H1 (cell line): Measurements from ENCODE around the gene RILP.

Source experiments
- CHD2 ChIP-seq: IDR thresholded peaks from 2 replicates; pipeline ENCODE4 v1.6.1; 2012; ENCODE audit warnings: low read length, improper control_type of control experiment
- CTCF ChIP-seq, 3 experiments: IDR thresholded peaks; 1 replicate in 2 of 3; 2 replicates in 1 of 3; pipeline versions ENCODE4 v1.5.1 to v1.6.1; 2011; ENCODE audit warnings: low read length in 3 of 3, mild to moderate bottlenecking in 3 of 3, inconsistent platforms in 2 of 3, low read depth in 1 of 3, moderate library complexity in 1 of 3; ENCODE audit not compliant: insufficient read depth in 1 of 3; ENCODE audit errors: control extremely low read depth in 1 of 3
- E2F6 ChIP-seq: IDR thresholded peaks from 2 replicates; pipeline ENCODE4 v1.6.1; 2012; ENCODE audit warnings: inconsistent platforms
- GTF2F1 ChIP-seq: IDR thresholded peaks from 2 replicates; pipeline ENCODE4 v1.6.1; 2012; ENCODE audit warnings: low read depth, low read length, improper control_type of control experiment, borderline replicate concordance
- POLR2A ChIP-seq, 2 experiments: IDR thresholded peaks; 1 replicate in 1 of 2; 2 replicates in 1 of 2; pipeline ENCODE4 v1.6.1; 2011; ENCODE audit warnings: low read depth in 2 of 2, low read length in 2 of 2, mild to moderate bottlenecking in 2 of 2; ENCODE audit errors: control extremely low read depth in 1 of 2
- POLR2AphosphoS5 ChIP-seq: IDR thresholded peaks from 2 replicates; pipeline ENCODE4 v1.6.1; 2011; ENCODE audit warnings: low read depth, low read length
- RAD21 ChIP-seq, 2 experiments: IDR thresholded peaks in 1 of 2; conservative IDR thresholded peaks in 1 of 2; 2 replicates each; pipeline ENCODE4 v1.6.1; 2011; ENCODE audit warnings: low read depth in 2 of 2, low read length in 2 of 2, improper control_type of control experiment in 1 of 2, inconsistent platforms in 1 of 2, mild to moderate bottlenecking in 1 of 2, moderate library complexity in 1 of 2
- SIN3A ChIP-seq, 2 experiments: IDR thresholded peaks in 1 of 2; conservative IDR thresholded peaks in 1 of 2; 2 replicates each; pipeline ENCODE4 v1.6.1; 2011 to 2012; ENCODE audit warnings: low read length in 2 of 2, improper control_type of control experiment in 1 of 2, low read depth in 1 of 2, mild to moderate bottlenecking in 1 of 2
- TBP ChIP-seq: IDR thresholded peaks from 2 replicates; pipeline ENCODE4 v1.6.1; 2011; ENCODE audit warnings: low read depth, low read length, improper control_type of control experiment
- TCF12 ChIP-seq: IDR thresholded peaks from 2 replicates; pipeline ENCODE4 v1.6.1; 2011; ENCODE audit warnings: low read depth, mild to moderate bottlenecking, low read length

- TF ChIP-seq RAD21 (IDR thresholded peaks at IDR 0.05 in 1 of 2, conservative IDR thresholded peaks at IDR 0.05 in 1 of 2; ENCODE audit: low read depth in 2 of 2, low read length in 2 of 2), result no peak
- no peak for TF ChIP-seq SIN3A (conservative IDR thresholded peaks at IDR 0.05 in 1 of 2, IDR thresholded peaks at IDR 0.05 in 1 of 2; ENCODE audit: low read depth in 1 of 2, low read length in 2 of 2)
- TF ChIP-seq GTF2F1, result no peak
- no peak for TF ChIP-seq POLR2A (IDR thresholded peaks at IDR 0.05; ENCODE audit: control extremely low read depth in 1 of 2, low read depth in 2 of 2, low read length in 2 of 2)
- no peak for TF ChIP-seq E2F6
- no peak for TF ChIP-seq CTCF (IDR thresholded peaks at IDR 0.05; ENCODE audit: control extremely low read depth in 1 of 3, insufficient read depth in 1 of 3, low read depth in 1 of 3, low read length in 3 of 3)
- TF ChIP-seq CHD2, result no peak
- TF ChIP-seq TCF12, result no peak
- TF ChIP-seq TBP, result no peak
- TF ChIP-seq POLR2AphosphoS5, result no peak
Observed at GRCh38 chr17:1607971-1608320, 41.7 kb downstream of the RILP start.
